C4-2B (cell line): ENCODE results near the gene ISLR2.

Experiments used
- CTCF ChIP-seq: fragments of 450-650 bp; conservative IDR thresholded peaks from 2 replicates; pipeline ENCODE4 v1.5.1; 2017; ENCODE audit warnings: mild to moderate bottlenecking
- ZFX ChIP-seq: fragments of 450-650 bp; IDR thresholded peaks from 2 replicates; pipeline ENCODE4 v1.6.1; 2017

- TF ChIP-seq CTCF (no peak), ZFX (no peak)
These were observed 5.6 kb upstream of the ISLR2 start for GRCh38 chr15:74124759-74125158.
